ENCODE data around the gene CLEC16A.

- no peak for TF ChIP-seq CTCF (IDR thresholded peaks at IDR 0.05)
- no peak for TF ChIP-seq POLR2A (IDR thresholded peaks at IDR 0.05)
Observed at GRCh38 chr16:11121914-11122692, 177.7 kb downstream of the CLEC16A start.

Data from thyroid gland (tissue), 4 donors.